GM23248 (cell line): ENCODE results near the gene TEN1. TPM values are rescaled to one million over a fixed set of nuclear protein-coding genes. Genes with fewer than 3 reads are reported as not detected.

ENCODE experiments used
- DNase-seq: peaks from one replicate; pipeline ENCODE4 v3.0.0-alpha.2; 2015
- H2AFZ ChIP-seq: fragments of 200-600 bp; sonication (generic); 2 replicates; pipeline ENCODE4 v1.6.1; 2016; ENCODE audit warnings: antibody characterized with exemption
- H3F3A ChIP-seq: fragments of 200-600 bp; sonication (generic); 2 replicates; pipeline ENCODE4 v1.6.1; 2016; ENCODE audit warnings: mild to moderate bottlenecking, antibody characterized with exemption, mixed run types; ENCODE audit not compliant: insufficient read depth
- H3K27ac ChIP-seq: fragments of 200-600 bp; sonication (generic); 2 replicates; pipeline ENCODE4 v1.5.1; 2016; ENCODE audit warnings: mild to moderate bottlenecking
- H3K27me3 ChIP-seq: fragments of 200-600 bp; sonication (generic); replicated peaks from 2 replicates; pipeline ENCODE4 v1.6.1; 2016; ENCODE audit warnings: mild to moderate bottlenecking; ENCODE audit not compliant: insufficient read depth
- H3K36me3 ChIP-seq: fragments of 200-600 bp; sonication (generic); 2 replicates; pipeline ENCODE4 v1.6.1; 2016; ENCODE audit warnings: low read depth, mild to moderate bottlenecking
- H3K4me1 ChIP-seq: fragments of 200-600 bp; sonication (generic); 2 replicates; pipeline ENCODE4 v1.6.1; 2016; ENCODE audit warnings: mild to moderate bottlenecking; ENCODE audit not compliant: insufficient read depth
- H3K4me2 ChIP-seq: fragments of 200-600 bp; sonication (generic); one replicate; pipeline ENCODE4 v1.6.1; 2016; ENCODE audit warnings: mild to moderate bottlenecking; ENCODE audit not compliant: unreplicated experiment
- H3K4me3 ChIP-seq: fragments of 200-600 bp; sonication (generic); 2 replicates; pipeline ENCODE4 v1.5.1; 2016; ENCODE audit warnings: mild to moderate bottlenecking
- H3K79me2 ChIP-seq: fragments of 200-600 bp; sonication (generic); 2 replicates; pipeline ENCODE4 v1.6.1; 2016; ENCODE audit warnings: mild to moderate bottlenecking; ENCODE audit not compliant: insufficient read depth
- H3K9ac ChIP-seq: fragments of 200-600 bp; sonication (generic); 2 replicates; pipeline ENCODE4 v1.6.1; 2016; ENCODE audit warnings: mild to moderate bottlenecking
- H3K9me2 ChIP-seq: fragments of 200-600 bp; sonication (generic); 2 replicates; pipeline ENCODE4 v1.6.1; 2016; ENCODE audit warnings: mixed run types, mild to moderate bottlenecking, moderate library complexity; ENCODE audit not compliant: insufficient read depth
- H3K9me3 ChIP-seq: fragments of 200-600 bp; sonication (generic); one replicate; pipeline ENCODE4 v1.6.1; 2017; ENCODE audit warnings: low read depth
- H4K20me1 ChIP-seq: fragments of 200-600 bp; sonication (generic); 2 replicates; pipeline ENCODE4 v1.6.0; 2016; ENCODE audit not compliant: insufficient read depth
- EZH2 ChIP-seq: fragments of 200-600 bp; sonication (generic); IDR thresholded peaks from 2 replicates; pipeline ENCODE4 v1.6.1; 2018; ENCODE audit warnings: antibody characterized with exemption, mild to moderate bottlenecking; ENCODE audit not compliant: insufficient read depth, poor library complexity, severe bottlenecking
- EZH2phosphoT487 ChIP-seq: fragments of 200-600 bp; sonication (generic); IDR thresholded peaks from 2 replicates; pipeline ENCODE4 v1.6.1; 2018; ENCODE audit warnings: antibody characterized with exemption, moderate library complexity, mild to moderate bottlenecking, low read depth; ENCODE audit not compliant: insufficient read depth
- WGBS, 2 experiments: methylation state at CpG; one replicate each; pipeline ENCODE4 v1.1.6; 2015 to 2017; ENCODE audit warnings: low lambda C conversion rate in 2 of 2, low coverage in 1 of 2; ENCODE audit errors: missing lambda C conversion rate in 2 of 2; 5-methylcytosine and 5-hydroxymethylcytosine counted together
- in situ Hi-C: fragments of 300-500 bp; cut with MboI; formaldehyde crosslinking; loops from 2 replicates; pipeline ENCODE4 v1.15.0; 2020
- polyA plus RNA-seq: library from polyadenylated mRNA; unstranded; fragments of >200 nt; fragmentation: Nextera tagmentation; extraction: Ambion mirVana; gene quantifications from 2 replicates; pipeline ENCODE4 v1.2.1, GENCODE V29; 2016
- total RNA-seq: library from RNA; depleted of rRNA; stranded (reverse); fragments of >200 nt; shearing (Covaris generic); gene quantifications from 2 replicates; pipeline ENCODE4 v1.2.3, GENCODE V29; 2014

TEN1 gene
- total and polyA plus RNA-seq, 2 experiments from 2014 or later = 19.5 to 21.2 TPM

- peaks cover 77% of the 10 kb centered on the region for H3K79me2 ChIP-seq
- no peak overlapping the region for H2AFZ ChIP-seq
- H3K36me3 ChIP-seq = no peaks in the 10 kb centered on the region
- in situ Hi-C loops = no loop called here
- H3K4me2 ChIP-seq = peak overlapping the region; percentile 77
- H3K27ac ChIP-seq = peak overlapping the region; percentile 15; the same call in 1 of the 2 replicates
- H3K9me2 ChIP-seq = no peaks in the 10 kb centered on the region
- H3K4me1 ChIP-seq = peaks cover 29% of the 10 kb centered on the region
- peaks cover 16% of the 10 kb centered on the region for H3F3A ChIP-seq
- no peaks in the 10 kb centered on the region for H3K27me3 ChIP-seq
- WGBS, 2 experiments = 13 to 18% methylated on average over 9 of the region's 9 CpGs
- H3K9me3 ChIP-seq = no peaks in the 10 kb centered on the region
- H3K4me3 ChIP-seq = peak overlapping the region; percentile 51
- TF ChIP-seq EZH2 = no peak
- TF ChIP-seq EZH2phosphoT487 = no peak
- peak; percentile 50 for DNase-seq
- H3K9ac ChIP-seq = peak overlapping the region; percentile 47
- no peaks in the 10 kb centered on the region for H4K20me1 ChIP-seq
Observed at GRCh38 chr17:75976175-75976848, 2.7 kb upstream of the TEN1 start.

DNA sequence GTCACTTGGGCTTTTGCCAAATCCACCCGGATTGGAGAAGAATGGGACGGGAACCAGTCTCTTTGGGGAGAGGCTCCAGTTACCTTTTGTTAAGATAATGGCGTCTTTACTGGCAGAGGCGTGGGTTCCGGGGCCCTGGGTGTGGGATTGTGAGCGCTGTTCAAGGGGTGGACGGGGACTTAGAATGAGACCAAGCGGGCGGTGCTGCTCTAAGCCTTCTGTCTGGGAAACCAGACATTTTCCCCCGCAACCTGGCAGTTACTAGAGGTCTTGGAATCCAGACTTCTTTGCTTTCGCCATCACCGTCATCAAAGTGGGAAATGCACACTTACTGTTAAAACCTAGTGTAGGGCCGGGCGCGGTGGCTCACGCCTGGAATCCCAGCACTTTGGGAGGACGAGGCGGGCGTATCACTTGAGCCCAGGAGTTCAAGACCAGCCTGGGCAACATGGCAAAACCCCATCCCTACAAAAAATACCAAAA is 706 bp downstream of the TEN1 start:
- Histone ChIP-seq H3K36me3 (no peaks in the 10 kb centered on the region), H3K4me2 (peak overlapping the region; percentile 90), H3F3A (peaks cover 43% of the 10 kb centered on the region), H3K4me1 (peaks cover 56% of the 10 kb centered on the region), H4K20me1 (no peaks in the 10 kb centered on the region), H3K27ac (peak overlapping the region; percentile 99), H3K4me3 (peak overlapping the region; percentile 88), H2AFZ (peak overlapping the region; percentile 85), H3K9me3 (no peaks in the 10 kb centered on the region), H3K79me2 (peaks cover 45% of the 10 kb centered on the region), H3K27me3 (no peaks in the 10 kb centered on the region), H3K9ac (peak overlapping the region; percentile 95), H3K9me2 (no peaks in the 10 kb centered on the region)
- 0 to 2% methylated on average over 19 of the region's 19 CpGs for WGBS, 2 experiments
- in situ Hi-C loops = no loop called here
- TF ChIP-seq EZH2phosphoT487 (no peak), EZH2 (no peak)
- peak; percentile 91 for DNase-seq

DNA sequence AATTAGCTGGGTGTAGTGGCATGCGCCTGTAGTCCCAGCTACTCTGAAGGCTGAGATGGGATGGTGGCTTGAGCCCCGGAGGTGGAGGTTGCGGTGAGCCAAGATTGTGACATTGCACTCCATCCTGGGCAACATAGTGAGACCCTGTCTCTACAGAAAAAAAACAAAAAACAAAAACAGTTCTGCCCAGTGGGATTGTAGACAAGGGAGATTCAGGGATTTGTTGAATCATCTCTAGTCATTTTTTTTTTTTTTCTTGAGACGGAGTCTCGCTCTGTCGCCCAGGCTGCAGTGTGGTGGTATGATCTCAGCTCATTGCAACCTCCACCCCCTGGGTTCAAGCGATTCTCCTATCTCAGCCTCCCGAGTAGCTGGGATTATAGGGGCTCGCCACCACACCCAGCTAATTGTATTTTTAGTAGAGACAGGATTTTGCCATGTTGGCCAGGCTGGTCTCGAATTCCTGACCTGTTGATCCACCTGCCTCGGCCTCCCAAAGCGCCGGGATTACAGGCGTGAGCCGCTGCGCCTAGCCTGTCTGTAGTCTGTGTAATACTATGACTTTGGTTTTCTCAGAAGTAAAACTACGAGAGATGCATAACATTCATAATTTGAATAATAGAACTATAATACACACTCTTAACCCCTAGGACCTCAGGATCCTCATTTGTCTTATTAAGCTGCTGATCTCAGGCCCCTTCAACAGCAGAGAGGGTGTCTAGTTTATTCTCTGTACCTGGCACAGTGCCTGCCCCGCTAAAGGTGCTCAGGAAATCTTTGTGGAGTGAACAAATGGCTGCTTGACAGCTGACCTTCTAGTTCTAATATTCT is 1.4 kb downstream of the TEN1 start:
- Histone ChIP-seq H3F3A (peaks cover 43% of the 10 kb centered on the region), H3K9me2 (no peaks in the 10 kb centered on the region), H4K20me1 (no peaks in the 10 kb centered on the region), H3K27ac (peak overlapping the region; percentile 99), H3K4me2 (peak overlapping the region; percentile 90), H3K9me3 (no peaks in the 10 kb centered on the region), H2AFZ (peak overlapping the region; percentile 85), H3K4me1 (peaks cover 56% of the 10 kb centered on the region), H3K36me3 (no peaks in the 10 kb centered on the region), H3K79me2 (peaks cover 46% of the 10 kb centered on the region), H3K9ac (peak overlapping the region; percentile 95), H3K27me3 (no peaks in the 10 kb centered on the region), H3K4me3 (peak overlapping the region; percentile 88)
- no peak for TF ChIP-seq EZH2phosphoT487
- TF ChIP-seq EZH2 = no peak
- peak; percentile 60 for DNase-seq
- 47% methylated on average over 18 of the region's 18 CpGs for WGBS, 2 experiments
- in situ Hi-C loops = no loop called here

- Histone ChIP-seq H3K9ac (peak overlapping the region; percentile 95), H3K9me2 (no peaks in the 10 kb centered on the region), H3K4me1 (peaks cover 48% of the 10 kb centered on the region), H3F3A (peaks cover 43% of the 10 kb centered on the region), H3K27me3 (no peaks in the 10 kb centered on the region), H3K4me2 (peak overlapping the region; percentile 90), H3K36me3 (no peaks in the 10 kb centered on the region), H2AFZ (peak overlapping the region; percentile 39), H3K79me2 (peaks cover 39% of the 10 kb centered on the region), H3K27ac (peak overlapping the region; percentile 99), H3K9me3 (no peaks in the 10 kb centered on the region), H4K20me1 (no peaks in the 10 kb centered on the region), H3K4me3 (peak overlapping the region; percentile 88; the same call in 1 of the 2 replicates)
- DNase-seq = peak; percentile 32
- WGBS, 2 experiments = 30 to 32% methylated on average over 7 of the region's 7 CpGs
- TF ChIP-seq EZH2 (no peak), EZH2phosphoT487 (no peak)
- in situ Hi-C loops = no loop called here
Observed at GRCh38 chr17:75981019-75981615, 2.1 kb downstream of the TEN1 start.
